Right kidney (tissue), 1 donor: ENCODE results near the gene SLCO2B1.

ENCODE experiments used
- DNase-seq: peaks from one replicate; pipeline ENCODE4 v3.0.0-alpha.2; 2016

SLCO2B1 gene

GRCh38 chr11:75142714-75143419, 8.0 kb upstream of the SLCO2B1 start:
- no peak for DNase-seq

GRCh38 chr11:75143420-75143731, 7.5 kb upstream of the SLCO2B1 start:
- no peak for DNase-seq

- no peak for DNase-seq
Measured at GRCh38 chr11:75144716-75145014, 6.2 kb upstream of the SLCO2B1 start.

GRCh38 chr11:75145196-75145971, 5.5 kb upstream of the SLCO2B1 start:
- no peak for DNase-seq

- no peak for DNase-seq
Measured at GRCh38 chr11:75145972-75146519, 4.9 kb upstream of the SLCO2B1 start.

GRCh38 chr11:75146711-75147110, 4.2 kb upstream of the SLCO2B1 start:
- no peak for DNase-seq

- no peak for DNase-seq
Measured at GRCh38 chr11:75147191-75147874, 3.6 kb upstream of the SLCO2B1 start.

- no peak for DNase-seq
Measured at GRCh38 chr11:75147875-75148263, 3.0 kb upstream of the SLCO2B1 start.

GRCh38 chr11:75148436-75148983, 2.4 kb upstream of the SLCO2B1 start:
- no peak for DNase-seq

GRCh38 chr11:75149766-75150465, 991 bp upstream of the SLCO2B1 start:
- DNase-seq: no peak

GRCh38 chr11:75151346-75152047, 590 bp downstream of the SLCO2B1 start:
- no peak for DNase-seq

- no peak for DNase-seq
Measured at GRCh38 chr11:75152090-75152489, 1.2 kb downstream of the SLCO2B1 start.

- DNase-seq: no peak
Measured at GRCh38 chr11:75152651-75153427, 1.9 kb downstream of the SLCO2B1 start.

GRCh38 chr11:75154646-75155569, 4.0 kb downstream of the SLCO2B1 start:
- DNase-seq: no peak

- DNase-seq: no peak
Measured at GRCh38 chr11:75155570-75156422, 4.9 kb downstream of the SLCO2B1 start.

- DNase-seq: no peak
Measured at GRCh38 chr11:75158241-75158640, 7.3 kb downstream of the SLCO2B1 start.

- DNase-seq: no peak
Measured at GRCh38 chr11:75158696-75159150, 7.8 kb downstream of the SLCO2B1 start.

- no peak for DNase-seq
Measured at GRCh38 chr11:75159151-75159953, 8.4 kb downstream of the SLCO2B1 start.
